Trophoblast cell (in vitro differentiated cells and primary cell): ENCODE data around the gene PLXDC1.

Source experiments
- DNase-seq, 2 donors: peaks; one replicate each; pipeline ENCODE4 v3.0.0-alpha.2; 2016
- H2AFZ ChIP-seq: 2 replicates; pipeline ENCODE4 v1.6.1; 2013; ENCODE audit warnings: low read length, moderate library complexity, mild to moderate bottlenecking; ENCODE audit not compliant: insufficient read depth, poor library complexity
- H2AK5ac ChIP-seq: 2 replicates; pipeline ENCODE4 v1.6.1; 2013; ENCODE audit warnings: mild to moderate bottlenecking, low read length
- H2BK120ac ChIP-seq: 2 replicates; pipeline ENCODE4 v1.6.1; 2013; ENCODE audit warnings: low read length, mild to moderate bottlenecking, moderate library complexity; ENCODE audit not compliant: insufficient read depth, poor library complexity
- H2BK12ac ChIP-seq: 2 replicates; pipeline ENCODE4 v1.6.1; 2013; ENCODE audit warnings: mild to moderate bottlenecking, low read length, moderate library complexity
- H2BK5ac ChIP-seq: 2 replicates; pipeline ENCODE4 v1.6.1; 2013; ENCODE audit warnings: low read length, low read depth, moderate library complexity, mild to moderate bottlenecking; ENCODE audit not compliant: poor library complexity
- H3K14ac ChIP-seq: 2 replicates; pipeline ENCODE4 v1.6.1; 2013; ENCODE audit warnings: mild to moderate bottlenecking, low read length
- H3K18ac ChIP-seq: 2 replicates; pipeline ENCODE4 v1.6.1; 2013; ENCODE audit warnings: mild to moderate bottlenecking, low read length
- H3K23ac ChIP-seq: 2 replicates; pipeline ENCODE4 v1.6.1; 2013; ENCODE audit warnings: low read length
- H3K27ac ChIP-seq: 2 replicates; pipeline ENCODE4 v1.5.1; 2013; ENCODE audit warnings: low read depth, mild to moderate bottlenecking, inconsistent platforms, low read length, moderate library complexity
- H3K27me3 ChIP-seq: 2 replicates; pipeline ENCODE4 v1.6.1; 2013; ENCODE audit warnings: inconsistent platforms, mild to moderate bottlenecking, low read length, moderate library complexity; ENCODE audit not compliant: insufficient read depth
- H3K36me3 ChIP-seq, 2 experiments: 1 replicate in 1 of 2; 2 replicates in 1 of 2; pipeline ENCODE4 v1.6.1; 2013; ENCODE audit warnings: low read length in 2 of 2, mild to moderate bottlenecking in 2 of 2, moderate library complexity in 1 of 2; ENCODE audit not compliant: insufficient read depth in 2 of 2, control insufficient read depth in 1 of 2
- H3K4ac ChIP-seq: 2 replicates; pipeline ENCODE4 v1.6.1; 2013; ENCODE audit warnings: low read depth, mild to moderate bottlenecking, low read length, moderate library complexity
- H3K4me1 ChIP-seq, 2 experiments: 1 replicate in 1 of 2; 2 replicates in 1 of 2; pipeline ENCODE4 v1.6.1; 2013; ENCODE audit warnings: low read length in 2 of 2, mild to moderate bottlenecking in 2 of 2, moderate library complexity in 1 of 2; ENCODE audit not compliant: insufficient read depth in 2 of 2, control insufficient read depth in 1 of 2
- H3K4me2 ChIP-seq: 2 replicates; pipeline ENCODE4 v1.6.1; 2013; ENCODE audit warnings: inconsistent platforms, mild to moderate bottlenecking, low read length, moderate library complexity
- H3K4me3 ChIP-seq: 2 replicates; pipeline ENCODE4 v1.5.1; 2013; ENCODE audit warnings: mild to moderate bottlenecking, low read depth, low read length, inconsistent platforms
- H3K79me1 ChIP-seq: one replicate; pipeline ENCODE4 v1.6.1; 2013; ENCODE audit warnings: low read length
- H3K79me2 ChIP-seq: 2 replicates; pipeline ENCODE4 v1.6.1; 2013; ENCODE audit warnings: low read length, mild to moderate bottlenecking; ENCODE audit not compliant: control insufficient read depth, insufficient read depth, poor library complexity
- H3K9ac ChIP-seq: 2 replicates; pipeline ENCODE4 v1.6.1; 2013; ENCODE audit warnings: mild to moderate bottlenecking, low read length
- H3K9me3 ChIP-seq: 2 replicates; pipeline ENCODE4 v1.6.1; 2013; ENCODE audit warnings: low read depth, mild to moderate bottlenecking, control low read depth, inconsistent platforms, low read length; ENCODE audit not compliant: insufficient read depth
- H4K12ac ChIP-seq: 2 replicates; pipeline ENCODE4 v1.6.1; 2013; ENCODE audit warnings: low read depth, mild to moderate bottlenecking, low read length, moderate library complexity
- H4K8ac ChIP-seq: 2 replicates; pipeline ENCODE4 v1.6.1; 2013; ENCODE audit warnings: low read depth, mild to moderate bottlenecking, low read length, moderate library complexity
- H4K91ac ChIP-seq: one replicate; pipeline ENCODE4 v1.6.1; 2013; ENCODE audit warnings: low read depth, mild to moderate bottlenecking, low read length, moderate library complexity
- WGBS: extraction: QIAGEN DNeasy Blood & Tissue Kit; methylation state at CpG from one replicate; pipeline ENCODE4 v1.1.7; 2013; ENCODE audit warnings: missing lambda C conversion rate; ENCODE audit not compliant: insufficient read length, insufficient coverage; ENCODE audit errors: extremely low coverage; 5-methylcytosine and 5-hydroxymethylcytosine counted together

PLXDC1 gene

DNA sequence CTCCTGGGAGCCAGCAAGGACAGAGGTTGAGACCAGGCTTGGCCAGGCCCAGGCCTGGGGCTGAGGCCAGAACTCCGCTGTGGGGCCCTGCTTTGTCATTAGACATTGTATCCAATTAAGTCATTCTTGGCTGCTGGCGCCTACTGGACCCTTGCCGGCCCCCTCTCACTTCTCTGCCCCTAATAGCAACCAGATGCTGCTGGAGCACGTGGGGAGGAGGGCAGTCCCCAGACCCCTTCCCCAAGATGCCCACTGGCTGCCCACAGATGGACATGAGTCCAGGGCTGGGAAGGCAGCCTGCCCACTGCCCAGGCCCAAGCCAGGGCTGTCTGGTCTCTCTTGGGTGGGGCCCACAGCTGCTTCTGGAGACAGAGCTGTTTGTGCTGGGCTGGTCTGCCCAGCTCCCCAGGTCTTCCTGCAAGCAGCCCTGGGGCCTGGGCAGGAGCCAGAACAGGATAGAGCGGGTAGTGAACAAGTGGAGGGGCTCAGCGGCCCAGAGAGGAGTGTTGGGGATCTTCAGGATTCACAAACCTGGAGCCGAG lies 7.8 kb downstream of the PLXDC1 start:
- H3K79me1 ChIP-seq: no peaks in the 10 kb centered on the region
- WGBS: no CpG with 5 or more reads among the region's 7 CpGs
- no peak overlapping the region for H3K14ac ChIP-seq
- no peak overlapping the region for H3K27ac ChIP-seq
- no peak overlapping the region for H3K9ac ChIP-seq
- no peak for DNase-seq
- H3K9me3 ChIP-seq: no peaks in the 10 kb centered on the region
- no peak overlapping the region for H4K8ac ChIP-seq
- no peak overlapping the region for H3K4me2 ChIP-seq
- H3K36me3 ChIP-seq: no peaks in the 10 kb centered on the region
- H3K27me3 ChIP-seq: no peaks in the 10 kb centered on the region
- no peak overlapping the region for H3K4me3 ChIP-seq
- H2BK12ac ChIP-seq: no peak overlapping the region
- no peak overlapping the region for H3K23ac ChIP-seq
- H4K12ac ChIP-seq: no peak overlapping the region
- H2AK5ac ChIP-seq: no peak overlapping the region
- H3K4ac ChIP-seq: no peak overlapping the region
- H3K79me2 ChIP-seq: no peaks in the 10 kb centered on the region
- H3K4me1 ChIP-seq: peaks cover 7% of the 10 kb centered on the region in 2 experiments
- H2BK5ac ChIP-seq: no peak overlapping the region
- no peak overlapping the region for H3K18ac ChIP-seq
- no peak overlapping the region for H4K91ac ChIP-seq
- no peak overlapping the region for H2BK120ac ChIP-seq
- no peak overlapping the region for H2AFZ ChIP-seq

DNA sequence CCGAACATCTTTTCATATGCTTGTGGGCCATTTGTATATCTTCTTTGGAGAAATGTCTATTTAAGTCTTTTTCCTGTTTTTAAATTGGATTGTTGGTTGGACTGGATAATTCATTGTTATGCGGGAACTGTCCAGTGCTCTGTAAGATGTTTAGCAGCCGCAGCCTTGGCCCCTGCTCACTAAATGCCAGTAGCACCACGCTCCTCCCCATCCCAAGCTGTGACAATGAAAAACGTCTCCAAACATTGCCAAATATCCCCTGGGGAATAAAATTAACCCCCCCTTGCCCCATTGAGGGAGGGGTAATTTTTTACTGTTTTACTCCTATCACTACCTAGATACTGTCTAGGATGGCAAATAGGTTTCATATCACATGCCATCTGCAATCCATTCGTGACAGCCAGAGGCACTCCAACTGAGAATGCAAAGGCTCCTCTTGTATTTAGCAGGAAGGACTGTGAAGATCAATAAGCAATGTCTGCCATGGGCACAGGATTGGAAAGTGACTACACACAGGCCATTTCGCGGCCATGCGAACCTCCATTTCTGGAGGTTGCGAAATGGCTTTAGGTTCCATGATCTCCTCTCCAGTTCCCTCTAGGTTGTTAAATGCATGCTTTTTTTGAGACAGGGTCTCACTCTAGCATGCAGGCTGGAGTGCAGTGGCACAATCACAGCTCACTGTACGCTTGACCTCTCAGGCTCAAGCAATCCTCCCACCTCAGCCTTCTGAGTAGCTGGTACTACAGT lies 9.3 kb downstream of the PLXDC1 start:
- H3K4ac ChIP-seq: no peak overlapping the region
- no peak overlapping the region for H3K4me2 ChIP-seq
- H3K14ac ChIP-seq: no peak overlapping the region
- no peak overlapping the region for H3K27ac ChIP-seq
- H3K9me3 ChIP-seq: no peaks in the 10 kb centered on the region
- no peak overlapping the region for H4K8ac ChIP-seq
- H2BK5ac ChIP-seq: no peak overlapping the region
- H4K91ac ChIP-seq: no peak overlapping the region
- no peaks in the 10 kb centered on the region for H3K27me3 ChIP-seq
- WGBS: no CpG with 5 or more reads among the region's 11 CpGs
- DNase-seq: no peak
- H3K9ac ChIP-seq: no peak overlapping the region
- no peak overlapping the region for H2BK120ac ChIP-seq
- H3K79me2 ChIP-seq: no peaks in the 10 kb centered on the region
- no peak overlapping the region for H4K12ac ChIP-seq
- H3K36me3 ChIP-seq: no peaks in the 10 kb centered on the region
- H2AFZ ChIP-seq: no peak overlapping the region
- no peak overlapping the region for H2BK12ac ChIP-seq
- H3K79me1 ChIP-seq: no peaks in the 10 kb centered on the region
- no peak overlapping the region for H3K4me3 ChIP-seq
- peaks cover 7% of the 10 kb centered on the region in 2 experiments for H3K4me1 ChIP-seq
- no peak overlapping the region for H3K23ac ChIP-seq
- no peak overlapping the region for H2AK5ac ChIP-seq
- H3K18ac ChIP-seq: no peak overlapping the region

DNA sequence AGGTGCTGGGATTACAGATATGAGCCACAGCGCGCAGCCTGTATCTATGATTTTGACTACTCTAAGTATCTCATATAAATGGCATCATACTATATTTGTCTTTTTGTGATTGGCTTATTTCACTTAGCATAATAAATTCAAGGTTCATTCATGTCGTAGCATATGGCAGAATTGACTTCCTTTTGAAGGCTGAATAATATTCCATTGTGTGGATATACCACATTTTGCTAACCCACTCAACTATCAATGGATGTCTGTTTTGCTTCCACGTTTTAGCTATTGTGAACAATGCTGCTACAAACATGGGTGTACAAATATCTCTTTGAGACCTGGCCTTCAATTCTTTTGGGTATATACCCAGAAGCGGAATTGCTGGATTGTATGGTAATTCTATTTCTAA lies 10.1 kb downstream of the PLXDC1 start:
- no peak overlapping the region for H3K18ac ChIP-seq
- H4K91ac ChIP-seq: no peak overlapping the region
- no peak for DNase-seq
- H4K8ac ChIP-seq: no peak overlapping the region
- no peaks in the 10 kb centered on the region for H3K9me3 ChIP-seq
- peaks cover 7% of the 10 kb centered on the region in 2 experiments for H3K4me1 ChIP-seq
- H2BK12ac ChIP-seq: no peak overlapping the region
- no peak overlapping the region for H4K12ac ChIP-seq
- no peak overlapping the region for H3K23ac ChIP-seq
- no peak overlapping the region for H3K14ac ChIP-seq
- H3K27ac ChIP-seq: no peak overlapping the region
- no peak overlapping the region for H2AFZ ChIP-seq
- H3K79me1 ChIP-seq: no peaks in the 10 kb centered on the region
- H3K4ac ChIP-seq: no peak overlapping the region
- H3K4me2 ChIP-seq: no peak overlapping the region
- WGBS: no CpG with 5 or more reads among the region's 5 CpGs
- H2BK120ac ChIP-seq: no peak overlapping the region
- H3K9ac ChIP-seq: no peak overlapping the region
- H2BK5ac ChIP-seq: no peak overlapping the region
- H2AK5ac ChIP-seq: no peak overlapping the region
- H3K36me3 ChIP-seq: no peaks in the 10 kb centered on the region
- H3K4me3 ChIP-seq: no peak overlapping the region
- no peaks in the 10 kb centered on the region for H3K79me2 ChIP-seq
- H3K27me3 ChIP-seq: no peaks in the 10 kb centered on the region

DNA sequence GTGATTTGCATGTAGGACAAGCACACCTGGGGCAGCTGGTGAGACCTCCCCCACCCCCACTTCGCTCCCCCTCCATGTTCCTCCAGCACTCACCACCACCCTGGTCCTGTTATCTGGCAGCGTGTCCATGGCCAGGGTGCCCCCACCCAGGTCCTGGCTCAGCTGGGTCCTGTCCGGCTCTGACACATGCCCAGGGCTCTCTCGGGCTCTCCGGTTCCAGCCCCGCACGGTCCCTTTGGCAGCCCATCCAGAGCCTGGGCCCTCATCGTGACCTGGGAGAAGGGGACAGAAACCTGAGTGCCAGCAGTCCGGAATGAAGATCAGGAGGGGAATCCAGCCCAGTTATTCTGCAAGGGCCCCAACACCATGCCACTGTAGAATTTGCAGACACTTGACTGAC lies 11.9 kb downstream of the PLXDC1 start:
- no peak overlapping the region for H2BK120ac ChIP-seq

More for the DNA sequence above, 11.9 kb downstream of the PLXDC1 start:
- H3K14ac ChIP-seq: no peak overlapping the region
- H3K4ac ChIP-seq: no peak overlapping the region
- no peak overlapping the region for H3K18ac ChIP-seq
- H3K23ac ChIP-seq: no peak overlapping the region
- peak overlapping the region; percentile 8 for H4K91ac ChIP-seq
- H3K27me3 ChIP-seq: no peaks in the 10 kb centered on the region
- H3K4me2 ChIP-seq: no peak overlapping the region
- H3K9me3 ChIP-seq: peaks cover 1% of the 10 kb centered on the region
- H4K12ac ChIP-seq: no peak overlapping the region
- H3K79me1 ChIP-seq: no peaks in the 10 kb centered on the region
- WGBS: no CpG with 5 or more reads among the region's 9 CpGs
- H4K8ac ChIP-seq: no peak overlapping the region
- no peak overlapping the region for H3K4me3 ChIP-seq
- H3K79me2 ChIP-seq: no peaks in the 10 kb centered on the region
- no peaks in the 10 kb centered on the region for H3K36me3 ChIP-seq
- no peak overlapping the region for H2BK5ac ChIP-seq
- peaks cover 7% of the 10 kb centered on the region in 2 experiments for H3K4me1 ChIP-seq
- no peak overlapping the region for H3K27ac ChIP-seq
- H2BK12ac ChIP-seq: no peak overlapping the region
- no peak overlapping the region for H2AFZ ChIP-seq
- DNase-seq: no peak
- H2AK5ac ChIP-seq: no peak overlapping the region
- no peak overlapping the region for H3K9ac ChIP-seq
